ENCODE results near the gene ZMYND11.

GRCh38 chr10:226018-226417, 90.8 kb downstream of the ZMYND11 start:
- TF ChIP-seq CTCF (IDR thresholded peaks at IDR 0.05) (no peak), POLR2A (IDR thresholded peaks at IDR 0.05) (no peak), POLR2AphosphoS5 (IDR thresholded peaks at IDR 0.05) (no peak)

All from stomach (tissue), 4 donors.